ENCODE results near the gene XK.

Gene XK

DNA sequence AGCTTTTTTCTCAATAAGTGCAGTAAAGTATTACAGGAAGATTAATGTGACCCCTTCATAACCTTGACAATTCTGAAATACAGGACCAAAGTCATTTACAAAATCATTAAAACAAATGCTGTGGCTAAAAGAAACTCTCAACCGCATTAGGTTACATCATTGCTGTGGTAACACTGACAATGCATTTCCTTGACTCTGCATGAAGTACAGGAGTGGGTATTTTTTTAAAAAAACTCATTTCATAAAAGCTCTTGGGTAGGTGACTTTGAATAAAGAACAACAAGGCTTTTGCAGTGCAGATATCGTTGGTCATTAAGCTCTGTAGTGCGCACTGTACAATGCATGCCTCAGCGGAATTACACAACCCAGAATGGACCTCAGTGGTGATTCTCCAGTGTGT, 23.4 kb upstream of the XK start:
- no peak for FAIRE-seq
- no peak for TF ChIP-seq POLR2A (IDR thresholded peaks at IDR 0.05; ENCODE audit: low read depth, low read length)
- DNase-seq (ENCODE audit: insufficient read length, low spot score), result no peak

DNA sequence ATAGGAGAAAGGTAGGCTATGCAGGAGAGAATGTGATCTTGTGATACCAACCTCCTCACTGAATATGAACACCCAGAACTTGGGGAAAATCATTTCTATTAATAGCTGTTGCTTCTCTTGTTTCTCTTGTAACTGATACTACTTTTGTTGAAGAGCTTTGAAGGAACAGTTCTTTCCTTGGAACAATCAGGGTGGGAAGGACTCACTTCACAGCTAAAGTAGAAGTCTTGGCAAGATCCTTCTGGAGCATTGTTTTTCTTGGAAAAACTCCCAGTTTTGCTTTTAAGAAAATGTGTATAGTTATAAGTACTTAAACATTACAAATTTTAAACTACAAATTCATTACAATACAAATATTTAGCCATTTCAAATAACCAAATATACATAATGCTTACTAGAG, 19.1 kb upstream of the XK start:
- FAIRE-seq (no peak), DNase-seq (ENCODE audit: insufficient read length, low spot score) (no peak)
- TF ChIP-seq POLR2A (IDR thresholded peaks at IDR 0.05; ENCODE audit: low read depth, low read length), result no peak

DNA sequence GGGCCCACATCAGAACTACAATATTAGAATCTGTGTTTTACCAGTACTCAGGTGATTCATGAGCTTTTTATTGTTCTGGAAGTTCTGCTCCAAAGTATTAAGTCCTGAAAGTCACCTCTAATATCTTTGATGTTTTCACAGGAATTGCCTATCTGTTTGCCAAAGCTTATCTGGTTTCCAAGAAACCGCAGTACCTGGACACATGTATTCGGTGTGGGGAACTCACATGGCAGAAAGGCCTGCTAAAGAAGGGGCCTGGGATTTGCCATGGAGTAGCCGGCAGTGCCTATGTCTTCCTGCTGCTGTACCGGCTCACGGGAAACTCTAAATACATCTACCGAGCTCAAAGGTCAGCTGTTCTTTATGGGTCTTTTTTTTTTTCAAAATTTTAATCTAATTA, 18.4 kb upstream of the XK start:
- TF ChIP-seq POLR2A (IDR thresholded peaks at IDR 0.05; ENCODE audit: low read depth, low read length), result no peak
- FAIRE-seq (no peak), DNase-seq (ENCODE audit: insufficient read length, low spot score) (no peak)

DNA sequence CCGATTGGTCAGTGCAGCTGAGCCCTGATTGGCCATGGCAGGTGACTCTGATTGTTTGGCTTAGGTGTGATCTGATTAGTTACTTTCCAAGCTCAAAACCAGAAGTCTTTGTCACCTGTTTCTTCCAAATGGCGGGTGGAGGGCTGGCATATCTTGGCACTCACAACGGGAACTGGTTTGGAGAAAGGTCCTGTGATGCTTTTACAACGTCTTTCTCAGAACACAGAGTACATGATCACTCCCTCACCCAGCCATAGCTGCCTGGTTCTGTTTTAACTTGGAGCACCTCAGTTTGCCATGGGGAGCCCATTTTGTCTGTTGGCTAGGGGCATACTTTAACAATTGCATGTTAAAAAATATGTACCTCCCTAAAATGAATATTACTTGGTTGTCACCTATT, 13.0 kb upstream of the XK start:
- TF ChIP-seq POLR2A (IDR thresholded peaks at IDR 0.05; ENCODE audit: low read depth, low read length), result no peak
- no peak for DNase-seq (ENCODE audit: insufficient read length, low spot score)
- no peak for FAIRE-seq

DNA sequence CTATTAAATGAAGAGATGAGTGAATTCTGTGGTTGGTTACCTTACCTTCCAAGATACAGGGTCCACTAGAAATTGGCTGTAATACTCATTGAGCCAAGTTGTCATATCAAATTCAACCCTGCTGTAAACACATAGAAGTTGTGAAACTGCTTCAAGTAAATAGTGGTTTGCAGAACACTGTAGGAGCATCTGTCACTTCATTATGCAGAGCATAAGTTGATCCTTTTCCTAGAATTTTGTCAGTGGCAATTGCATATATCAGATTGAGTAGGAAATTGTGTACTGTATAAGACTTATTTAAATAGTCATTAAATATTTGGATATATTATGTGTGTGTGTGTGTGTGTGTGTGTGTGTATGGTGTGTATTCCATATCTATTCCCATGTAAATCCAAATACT, 8.8 kb upstream of the XK start:
- TF ChIP-seq POLR2A (IDR thresholded peaks at IDR 0.05; ENCODE audit: low read depth, low read length), result no peak
- FAIRE-seq, result no peak
- DNase-seq (ENCODE audit: insufficient read length, low spot score), result no peak

DNA sequence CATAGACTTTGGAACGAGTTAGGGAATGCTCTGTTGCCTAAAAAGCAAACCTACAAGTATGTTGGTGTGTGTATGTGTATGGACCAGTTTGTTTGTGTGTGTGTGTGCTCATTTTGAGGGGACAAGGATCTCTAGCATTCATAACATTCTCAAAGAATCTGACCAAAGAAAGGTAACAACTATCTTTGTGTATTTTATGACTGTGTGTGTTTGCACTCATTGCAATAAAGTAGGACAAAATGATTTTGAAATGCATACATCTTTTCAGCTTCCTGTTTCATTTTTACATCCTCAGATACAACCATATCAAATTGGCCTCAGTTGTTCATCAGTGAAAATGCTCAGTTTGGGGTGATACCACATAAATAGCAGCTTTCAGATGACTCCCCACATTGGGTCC, 8.3 kb upstream of the XK start:
- DNase-seq (ENCODE audit: insufficient read length, low spot score) (no peak), FAIRE-seq (no peak)
- no peak for TF ChIP-seq POLR2A (IDR thresholded peaks at IDR 0.05; ENCODE audit: low read depth, low read length)

GRCh38 chrX:37677765-37678164, 7.8 kb upstream of the XK start:
- TF ChIP-seq POLR2A (IDR thresholded peaks at IDR 0.05; ENCODE audit: low read depth, low read length), result no peak
- no peak for FAIRE-seq
- DNase-seq (ENCODE audit: insufficient read length, low spot score), result no peak

- no peak for TF ChIP-seq POLR2A (IDR thresholded peaks at IDR 0.05; ENCODE audit: low read depth, low read length)
- no peak for FAIRE-seq
- no peak for DNase-seq (ENCODE audit: insufficient read length, low spot score)
These were observed 7.0 kb upstream of the XK start for GRCh38 chrX:37678574-37678973.

GRCh38 chrX:37679230-37679629, 6.4 kb upstream of the XK start:
- FAIRE-seq (no peak), DNase-seq (ENCODE audit: insufficient read length, low spot score) (no peak)
- TF ChIP-seq POLR2A (IDR thresholded peaks at IDR 0.05; ENCODE audit: low read depth, low read length), result no peak

DNA sequence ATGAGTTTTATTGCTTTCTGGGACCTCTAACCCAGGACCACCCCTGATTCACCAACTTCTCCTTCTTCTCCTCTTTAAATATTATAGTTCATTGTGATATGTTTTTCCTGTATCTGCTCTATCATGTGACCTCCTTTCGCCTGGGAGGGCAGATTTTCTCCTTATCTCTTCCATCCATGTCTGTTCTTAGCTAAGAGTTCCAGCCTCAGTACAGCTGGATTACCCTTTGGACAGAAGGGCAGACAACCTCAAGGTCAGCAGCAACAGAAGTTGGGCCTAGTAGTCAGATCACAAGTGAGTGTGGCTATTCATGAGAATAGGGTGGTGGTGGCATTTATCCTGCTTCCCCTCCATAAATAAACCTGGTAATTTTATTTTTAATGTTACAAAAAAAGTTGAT, 5.7 kb upstream of the XK start:
- FAIRE-seq (no peak), DNase-seq (ENCODE audit: insufficient read length, low spot score) (no peak)
- TF ChIP-seq POLR2A (IDR thresholded peaks at IDR 0.05; ENCODE audit: low read depth, low read length), result no peak

DNA sequence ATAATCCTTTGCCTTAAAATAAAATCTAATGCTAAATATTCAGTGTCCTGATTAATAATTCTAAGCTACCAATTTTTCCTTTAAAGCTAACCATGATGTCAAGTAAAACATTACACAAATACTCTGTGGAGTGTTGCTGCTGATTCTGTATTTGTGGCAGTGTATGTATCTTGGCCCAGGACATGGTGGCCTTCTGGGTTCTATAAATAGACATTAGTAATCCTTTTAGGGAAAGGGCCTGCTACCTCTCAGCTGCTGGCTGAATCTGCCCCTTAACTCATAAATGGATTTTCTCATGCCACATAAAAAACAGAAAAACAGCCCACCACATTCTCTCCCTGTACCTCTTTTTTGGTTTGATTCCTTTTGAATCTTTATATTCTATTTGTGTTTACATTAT, 1.2 kb upstream of the XK start:
- TF ChIP-seq POLR2A (IDR thresholded peaks at IDR 0.05; ENCODE audit: low read depth, low read length), result no peak
- DNase-seq (ENCODE audit: insufficient read length, low spot score) (no peak), FAIRE-seq (no peak)

- FAIRE-seq (no peak), DNase-seq (ENCODE audit: insufficient read length, low spot score) (no peak)
- TF ChIP-seq POLR2A (IDR thresholded peaks at IDR 0.05; ENCODE audit: low read depth, low read length), result no peak
These were observed 618 bp upstream of the XK start for GRCh38 chrX:37684973-37685372.

GRCh38 chrX:37686369-37686995, 891 bp downstream of the XK start:
- TF ChIP-seq POLR2A (IDR thresholded peaks at IDR 0.05; ENCODE audit: low read depth, low read length), result no peak
- FAIRE-seq (no peak), DNase-seq (ENCODE audit: insufficient read length, low spot score) (no peak)

DNA sequence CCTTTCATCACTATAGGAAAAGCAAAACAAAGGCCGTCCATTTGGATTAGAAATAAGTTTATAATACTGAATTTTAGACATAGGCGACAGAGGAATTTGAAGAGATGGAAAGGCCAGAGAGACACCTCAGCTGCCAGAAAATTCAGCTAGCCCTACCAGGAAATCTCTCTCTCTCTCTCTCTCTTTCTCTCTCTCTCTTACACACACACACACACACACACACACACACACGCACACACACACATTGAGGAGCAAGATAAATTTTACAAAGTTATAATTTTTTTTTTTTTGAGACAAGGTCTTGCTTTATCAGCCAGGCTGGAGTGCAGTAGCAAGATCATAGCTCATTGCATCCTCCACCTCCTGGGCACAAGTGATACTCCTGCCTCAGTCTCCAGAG, 1.4 kb downstream of the XK start:
- no peak for TF ChIP-seq POLR2A (IDR thresholded peaks at IDR 0.05; ENCODE audit: low read depth, low read length)
- FAIRE-seq, result no peak
- no peak for DNase-seq (ENCODE audit: insufficient read length, low spot score)

- no peak for DNase-seq (ENCODE audit: insufficient read length, low spot score)
- TF ChIP-seq POLR2A (IDR thresholded peaks at IDR 0.05; ENCODE audit: low read depth, low read length), result no peak
- FAIRE-seq, result no peak
These were observed 4.5 kb downstream of the XK start for GRCh38 chrX:37690119-37690518.

DNA sequence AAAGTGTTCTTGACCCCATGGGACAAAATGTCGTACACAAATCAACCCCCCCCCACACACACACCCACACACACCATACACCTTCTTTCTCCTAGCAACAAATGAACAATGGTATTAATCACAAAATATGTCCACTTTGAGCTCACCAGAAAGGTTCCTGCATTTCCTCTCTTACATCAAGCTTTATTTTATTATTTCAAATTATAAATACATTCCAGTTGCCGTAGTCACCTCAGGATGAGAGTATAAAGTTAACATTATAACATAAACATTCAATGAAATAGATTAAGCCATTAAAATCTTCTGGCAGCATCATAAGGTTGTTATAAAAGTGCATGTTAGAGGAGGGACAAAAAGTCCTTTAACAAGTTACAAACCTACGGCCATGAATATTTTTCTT, 7.3 kb downstream of the XK start:
- no peak for FAIRE-seq
- no peak for TF ChIP-seq POLR2A (IDR thresholded peaks at IDR 0.05; ENCODE audit: low read depth, low read length)
- DNase-seq (ENCODE audit: insufficient read length, low spot score), result no peak

Measured in H54 (cell line).